Neural cell (in vitro differentiated cells): ENCODE results near the gene SNHG17. TPM values are rescaled to one million over a fixed set of nuclear protein-coding genes. Genes with fewer than 3 reads are reported as not detected.

Experiments used
- H2AFZ ChIP-seq: fragments of 200-600, 300-800 bp; sonication (generic), shearing (Covaris generic); 2 replicates; pipeline ENCODE4 v1.6.0; 2014; ENCODE audit warnings: low read depth, mild to moderate bottlenecking, antibody characterized with exemption, low read length, moderate library complexity
- H3F3A ChIP-seq: fragments of 200-600 bp; shearing (Covaris generic); 2 replicates; pipeline ENCODE4 v1.6.1; 2016; ENCODE audit warnings: mild to moderate bottlenecking, moderate library complexity, mixed read lengths, antibody characterized with exemption, low read length; ENCODE audit not compliant: insufficient read depth, poor library complexity, severe bottlenecking
- H3K27ac ChIP-seq: fragments of 200-600, 300-800 bp; sonication (generic), shearing (Covaris generic); 2 replicates; pipeline ENCODE4 v1.5.1; 2014; ENCODE audit warnings: mild to moderate bottlenecking, low read length, moderate library complexity
- H3K27me3 ChIP-seq: fragments of 300-800, 200-600 bp; sonication (generic), shearing (Covaris generic); 2 replicates; pipeline ENCODE4 v1.6.0; 2014; ENCODE audit warnings: mild to moderate bottlenecking, low read depth, low read length, moderate library complexity; ENCODE audit not compliant: insufficient read depth
- H3K36me3 ChIP-seq: fragments of 300-800, 200-600 bp; sonication (generic), shearing (Covaris generic); 2 replicates; pipeline ENCODE4 v1.5.1; 2014; ENCODE audit warnings: mild to moderate bottlenecking, antibody characterized with exemption, low read length, moderate library complexity; ENCODE audit not compliant: insufficient read depth
- H3K4me2 ChIP-seq: fragments of 300-800, 200-600 bp; sonication (generic), shearing (Covaris generic); 2 replicates; pipeline ENCODE4 v1.6.0; 2014; ENCODE audit warnings: mild to moderate bottlenecking, low read length
- H3K4me3 ChIP-seq: fragments of 300-800, 200-600 bp; sonication (generic), shearing (Covaris generic); 2 replicates; pipeline ENCODE4 v1.5.1; 2014; ENCODE audit warnings: mild to moderate bottlenecking, low read length, moderate library complexity
- H3K79me2 ChIP-seq: fragments of 200-600 bp; shearing (Covaris generic); replicated peaks from 2 replicates; pipeline ENCODE4 v1.6.0; 2014; ENCODE audit warnings: mild to moderate bottlenecking, low read length, moderate library complexity; ENCODE audit not compliant: insufficient read depth
- H3K9ac ChIP-seq: fragments of 300-800, 200-600 bp; sonication (generic), shearing (Covaris generic); 2 replicates; pipeline ENCODE4 v1.6.1; 2016; ENCODE audit warnings: mild to moderate bottlenecking, low read length, mixed read lengths
- H3K9me2 ChIP-seq: fragments of 200-600 bp; shearing (Covaris generic); 2 replicates; pipeline ENCODE4 v1.6.1; 2016; ENCODE audit warnings: mild to moderate bottlenecking, low read length, mixed read lengths; ENCODE audit not compliant: insufficient read depth
- H3K9me3 ChIP-seq: fragments of 200-600, 300-800 bp; sonication (generic), shearing (Covaris generic); 2 replicates; pipeline ENCODE4 v1.6.1; 2016; ENCODE audit warnings: mild to moderate bottlenecking, mixed run types, low read length, moderate library complexity, mixed read lengths
- H4K20me1 ChIP-seq: fragments of 200-600 bp; shearing (Covaris generic); 2 replicates; pipeline ENCODE4 v1.6.1; 2016; ENCODE audit warnings: mild to moderate bottlenecking, mixed run types; ENCODE audit not compliant: insufficient read depth
- CTCF ChIP-seq: fragments of 450-650 bp; IDR thresholded peaks from 2 replicates; pipeline ENCODE4 v1.5.1; 2014; ENCODE audit warnings: antibody characterized with exemption, mild to moderate bottlenecking, moderate library complexity; ENCODE audit not compliant: poor library complexity, severe bottlenecking
- EP300 ChIP-seq: fragments of 450-650 bp; conservative IDR thresholded peaks from 2 replicates; pipeline ENCODE4 v1.6.1; 2014; ENCODE audit warnings: antibody characterized with exemption, mild to moderate bottlenecking, moderate library complexity; ENCODE audit not compliant: poor library complexity, severe bottlenecking
- EZH2 ChIP-seq: fragments of 200-600, 300-800 bp; shearing (Covaris generic), sonication (generic); IDR thresholded peaks from 2 replicates; pipeline ENCODE4 v1.6.1; 2014; ENCODE audit warnings: antibody characterized with exemption, low read length, borderline replicate concordance, mild to moderate bottlenecking; ENCODE audit not compliant: insufficient read depth, poor library complexity, severe bottlenecking
- MXI1 ChIP-seq: fragments of 450-650 bp; conservative IDR thresholded peaks from 2 replicates; pipeline ENCODE4 v1.6.1; 2014; ENCODE audit warnings: antibody characterized with exemption, mild to moderate bottlenecking; ENCODE audit not compliant: poor library complexity, severe bottlenecking
- POLR2AphosphoS5 ChIP-seq: IDR thresholded peaks from 2 replicates; pipeline ENCODE4 v1.6.1; 2012
- RAD21 ChIP-seq: fragments of 450-650 bp; conservative IDR thresholded peaks from 2 replicates; pipeline ENCODE4 v1.6.1; 2014; ENCODE audit warnings: antibody characterized with exemption, mild to moderate bottlenecking, moderate library complexity
- SMC3 ChIP-seq: fragments of 450-650 bp; conservative IDR thresholded peaks from 2 replicates; pipeline ENCODE4 v1.6.1; 2014; ENCODE audit warnings: antibody characterized with exemption, mild to moderate bottlenecking, moderate library complexity; ENCODE audit not compliant: poor library complexity
- TAF1 ChIP-seq: IDR thresholded peaks from 2 replicates; pipeline ENCODE4 v1.6.1; 2012; ENCODE audit warnings: low read depth
- polyA plus RNA-seq: library from polyadenylated mRNA; depleted of rRNA; stranded (reverse); fragments of >200 nt; gene quantifications from 2 replicates; pipeline ENCODE4 v1.2.3, GENCODE V29; 2014
- TF ChIP-seq, protein P1 (sequence below): IDR thresholded peaks from 2 replicates; pipeline ENCODE4 v1.6.1; 2012; ENCODE audit warnings: borderline replicate concordance

Gene SNHG17
- polyA plus RNA-seq, 1 donor from 2014 or later = 23.1 TPM

- H2AFZ ChIP-seq = no peak overlapping the region
- H3K4me2 ChIP-seq = no peak overlapping the region
- H3K9ac ChIP-seq = no peak overlapping the region
- TF ChIP-seq EP300 (no peak), TAF1 (no peak), SMC3 (no peak), POLR2AphosphoS5 (no peak), RAD21 (no peak), MXI1 (no peak), EZH2 (no peak), CTCF (no peak)
- TF ChIP-seq, protein P1, sequence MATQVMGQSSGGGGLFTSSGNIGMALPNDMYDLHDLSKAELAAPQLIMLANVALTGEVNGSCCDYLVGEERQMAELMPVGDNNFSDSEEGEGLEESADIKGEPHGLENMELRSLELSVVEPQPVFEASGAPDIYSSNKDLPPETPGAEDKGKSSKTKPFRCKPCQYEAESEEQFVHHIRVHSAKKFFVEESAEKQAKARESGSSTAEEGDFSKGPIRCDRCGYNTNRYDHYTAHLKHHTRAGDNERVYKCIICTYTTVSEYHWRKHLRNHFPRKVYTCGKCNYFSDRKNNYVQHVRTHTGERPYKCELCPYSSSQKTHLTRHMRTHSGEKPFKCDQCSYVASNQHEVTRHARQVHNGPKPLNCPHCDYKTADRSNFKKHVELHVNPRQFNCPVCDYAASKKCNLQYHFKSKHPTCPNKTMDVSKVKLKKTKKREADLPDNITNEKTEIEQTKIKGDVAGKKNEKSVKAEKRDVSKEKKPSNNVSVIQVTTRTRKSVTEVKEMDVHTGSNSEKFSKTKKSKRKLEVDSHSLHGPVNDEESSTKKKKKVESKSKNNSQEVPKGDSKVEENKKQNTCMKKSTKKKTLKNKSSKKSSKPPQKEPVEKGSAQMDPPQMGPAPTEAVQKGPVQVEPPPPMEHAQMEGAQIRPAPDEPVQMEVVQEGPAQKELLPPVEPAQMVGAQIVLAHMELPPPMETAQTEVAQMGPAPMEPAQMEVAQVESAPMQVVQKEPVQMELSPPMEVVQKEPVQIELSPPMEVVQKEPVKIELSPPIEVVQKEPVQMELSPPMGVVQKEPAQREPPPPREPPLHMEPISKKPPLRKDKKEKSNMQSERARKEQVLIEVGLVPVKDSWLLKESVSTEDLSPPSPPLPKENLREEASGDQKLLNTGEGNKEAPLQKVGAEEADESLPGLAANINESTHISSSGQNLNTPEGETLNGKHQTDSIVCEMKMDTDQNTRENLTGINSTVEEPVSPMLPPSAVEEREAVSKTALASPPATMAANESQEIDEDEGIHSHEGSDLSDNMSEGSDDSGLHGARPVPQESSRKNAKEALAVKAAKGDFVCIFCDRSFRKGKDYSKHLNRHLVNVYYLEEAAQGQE = no peak
- H4K20me1 ChIP-seq = no peaks in the 10 kb centered on the region
- no peaks in the 10 kb centered on the region for H3K36me3 ChIP-seq
- H3K79me2 ChIP-seq = no peaks in the 10 kb centered on the region
- H3K9me2 ChIP-seq = no peaks in the 10 kb centered on the region
- H3K27ac ChIP-seq = no peak overlapping the region
- no peaks in the 10 kb centered on the region for H3F3A ChIP-seq
- no peaks in the 10 kb centered on the region for H3K27me3 ChIP-seq
- no peaks in the 10 kb centered on the region for H3K9me3 ChIP-seq
- no peak overlapping the region for H3K4me3 ChIP-seq
Observed at GRCh38 chr20:38387953-38388352, 47.2 kb downstream of the SNHG17 start.

- no peaks in the 10 kb centered on the region for H3K27me3 ChIP-seq
- H3K36me3 ChIP-seq = no peaks in the 10 kb centered on the region
- no peak overlapping the region for H3K4me3 ChIP-seq
- H4K20me1 ChIP-seq = no peaks in the 10 kb centered on the region
- H3K4me2 ChIP-seq = no peak overlapping the region
- no peak overlapping the region for H3K9ac ChIP-seq
- H3F3A ChIP-seq = no peaks in the 10 kb centered on the region
- H3K27ac ChIP-seq = no peak overlapping the region
- TF ChIP-seq CTCF (no peak), RAD21 (no peak), SMC3 (no peak), EP300 (no peak), POLR2AphosphoS5 (no peak), MXI1 (no peak), EZH2 (no peak), TAF1 (no peak)
- TF ChIP-seq, protein P1 = no peak
- no peak overlapping the region for H2AFZ ChIP-seq
- no peaks in the 10 kb centered on the region for H3K9me3 ChIP-seq
- H3K79me2 ChIP-seq = no peaks in the 10 kb centered on the region
- no peaks in the 10 kb centered on the region for H3K9me2 ChIP-seq
Observed at GRCh38 chr20:38386851-38387250, 48.3 kb downstream of the SNHG17 start.
